ENCODE results near the gene SLC2A9.

DNA sequence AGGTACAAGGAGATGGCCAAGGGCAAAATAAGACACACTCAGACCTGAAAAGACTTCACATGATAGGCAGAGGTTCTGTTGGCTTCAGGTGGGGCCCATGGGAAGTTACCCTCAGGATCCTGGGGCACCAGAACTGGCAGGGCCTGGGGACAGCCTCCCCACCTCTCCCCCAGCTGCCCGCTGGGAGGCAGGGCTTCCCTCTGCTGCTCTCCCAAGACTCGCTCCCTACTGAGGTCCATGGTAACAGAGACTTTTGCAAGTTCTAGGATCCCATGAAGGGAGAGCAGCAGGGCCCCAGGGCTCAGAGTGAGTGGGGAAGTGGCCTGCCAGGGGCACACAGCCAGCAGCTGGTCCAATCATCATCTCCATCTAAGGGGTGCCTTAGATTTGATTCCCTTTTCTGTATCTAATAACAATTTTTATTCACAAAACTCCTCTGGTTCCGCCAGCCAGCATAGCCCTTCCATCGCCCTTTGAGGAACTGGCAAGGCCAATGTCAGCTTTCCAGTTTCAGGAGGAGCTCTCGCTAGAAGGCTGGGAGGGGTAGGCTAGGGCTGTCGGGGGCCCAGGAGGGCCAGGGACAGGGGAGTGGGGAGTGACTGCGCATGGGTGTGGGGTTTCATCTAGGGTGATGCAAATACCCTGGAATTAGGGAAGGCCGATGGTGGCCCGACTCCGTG, 78.2 kb downstream of the SLC2A9 start:
- TF ChIP-seq CTCF (IDR thresholded peaks at IDR 0.05) (no peak), POLR2A (IDR thresholded peaks at IDR 0.05) (no peak)
